Adrenal gland (tissue), 5 donors: ENCODE results near the gene ACOX3.

Experiments used
- POLR2A ChIP-seq, 2 donors: fragments of 450-650 bp; IDR thresholded peaks; one replicate each; pipeline ENCODE4 v1.6.1; 2017; ENCODE audit warnings: antibody characterized with exemption in 2 of 2, mild to moderate bottlenecking in 2 of 2, moderate library complexity in 1 of 2
- TF ChIP-seq, protein P1 (sequence below), 6 experiments: fragments of 450-650 bp in 4 of 6; fragments of 200-600 bp in 2 of 6; sonication (generic) in 1 of 6; IDR thresholded peaks; 1 replicate in 5 of 6; 2 replicates in 1 of 6; pipeline versions ENCODE4 v1.5.1 to v1.8.0; 2016 to 2021; ENCODE audit warnings: antibody characterized with exemption in 6 of 6, mild to moderate bottlenecking in 2 of 6, moderate library complexity in 1 of 6
- donor health status: DM: no; HTN: no; CAD: no.

DNA sequence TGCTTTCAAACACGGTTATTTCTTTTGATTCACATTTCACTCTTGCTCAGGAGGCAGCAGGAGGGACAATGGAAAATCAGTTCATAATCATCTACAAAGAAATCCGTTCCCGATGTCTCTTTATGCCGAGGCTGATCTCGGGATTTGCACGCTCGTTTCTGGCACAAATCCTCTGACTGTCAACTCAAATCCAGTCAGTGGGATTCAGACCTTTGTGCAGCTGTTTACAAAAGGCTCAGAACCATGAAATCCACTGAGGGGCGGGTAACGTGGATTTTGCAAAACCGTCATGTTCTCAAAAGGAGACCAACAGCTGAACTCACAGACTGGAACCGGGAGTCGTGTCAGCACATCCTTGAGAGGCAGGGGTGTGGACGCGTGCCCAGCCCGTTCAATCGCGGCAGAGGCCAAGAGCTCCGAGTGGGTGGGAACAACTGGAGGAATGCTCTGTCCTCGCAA, 46.4 kb downstream of the ACOX3 start:
- TF ChIP-seq, protein P1, sequence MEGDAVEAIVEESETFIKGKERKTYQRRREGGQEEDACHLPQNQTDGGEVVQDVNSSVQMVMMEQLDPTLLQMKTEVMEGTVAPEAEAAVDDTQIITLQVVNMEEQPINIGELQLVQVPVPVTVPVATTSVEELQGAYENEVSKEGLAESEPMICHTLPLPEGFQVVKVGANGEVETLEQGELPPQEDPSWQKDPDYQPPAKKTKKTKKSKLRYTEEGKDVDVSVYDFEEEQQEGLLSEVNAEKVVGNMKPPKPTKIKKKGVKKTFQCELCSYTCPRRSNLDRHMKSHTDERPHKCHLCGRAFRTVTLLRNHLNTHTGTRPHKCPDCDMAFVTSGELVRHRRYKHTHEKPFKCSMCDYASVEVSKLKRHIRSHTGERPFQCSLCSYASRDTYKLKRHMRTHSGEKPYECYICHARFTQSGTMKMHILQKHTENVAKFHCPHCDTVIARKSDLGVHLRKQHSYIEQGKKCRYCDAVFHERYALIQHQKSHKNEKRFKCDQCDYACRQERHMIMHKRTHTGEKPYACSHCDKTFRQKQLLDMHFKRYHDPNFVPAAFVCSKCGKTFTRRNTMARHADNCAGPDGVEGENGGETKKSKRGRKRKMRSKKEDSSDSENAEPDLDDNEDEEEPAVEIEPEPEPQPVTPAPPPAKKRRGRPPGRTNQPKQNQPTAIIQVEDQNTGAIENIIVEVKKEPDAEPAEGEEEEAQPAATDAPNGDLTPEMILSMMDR (IDR thresholded peaks at IDR 0.05) = no peak
- TF ChIP-seq POLR2A (IDR thresholded peaks at IDR 0.05) = peak in 1 of 2 donors; percentile 43
